GM19324 (cell line): ENCODE measurements around the gene COQ8B.
"Not testable (repeated sequence)": the region's sequence is repeated elsewhere in the genome, so short reads cannot be mapped to it uniquely, and the experiment has no call there.

Source experiments
- ATAC-seq: cut with Tn5 transposase; IDR thresholded peaks from one replicate; pipeline ENCODE4 v1.9.1; 2021; ENCODE audit warnings: mild to moderate bottlenecking, moderate library complexity; ENCODE audit not compliant: unreplicated experiment, low FRiP score

The COQ8B gene

DNA sequence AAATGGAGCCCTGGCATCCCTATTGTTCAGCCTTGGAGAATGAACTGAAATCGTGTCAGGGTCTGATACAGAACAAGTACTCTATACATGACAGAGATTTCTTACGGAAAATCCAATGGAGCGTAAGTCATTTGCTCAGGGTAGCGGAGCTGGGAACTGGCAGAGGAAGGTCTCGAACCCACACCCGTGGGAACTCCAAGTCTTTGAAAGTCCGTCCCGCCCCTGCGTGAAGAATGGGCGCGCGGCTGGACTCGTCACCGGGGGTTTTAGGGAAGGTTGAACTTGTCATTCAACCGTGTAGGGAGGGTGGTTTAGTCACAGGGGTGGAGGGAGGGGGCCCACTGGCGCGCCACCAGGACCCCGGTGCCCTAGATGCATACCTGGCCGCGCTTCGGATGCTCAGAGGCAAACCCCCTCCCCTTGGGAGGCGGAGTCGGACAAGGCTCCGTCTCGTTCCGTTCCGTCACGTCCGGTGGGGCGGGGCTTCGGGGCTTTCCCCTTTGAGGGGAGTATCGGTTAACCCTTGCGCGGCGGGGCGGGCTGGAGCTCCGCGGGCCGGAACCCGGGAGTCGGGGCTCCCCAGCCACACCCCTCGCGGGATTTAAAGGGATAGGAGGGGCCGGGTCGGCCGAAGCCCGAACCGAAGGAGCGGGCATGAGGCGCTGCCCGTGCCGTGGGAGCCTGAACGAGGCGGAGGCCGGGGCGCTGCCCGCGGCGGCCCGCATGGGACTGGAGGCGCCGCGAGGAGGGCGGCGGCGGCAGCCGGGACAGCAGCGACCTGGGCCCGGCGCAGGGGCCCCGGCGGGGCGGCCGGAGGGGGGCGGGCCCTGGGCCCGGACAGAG, at the start of gene COQ8B, which contains the start of gene ITPKC:
TSS of gene COQ8B (minus strand) at position 405 of the 843 bp plus-strand sequence. CDS start 2,254 bp downstream, outside the sequence.
TSS of gene ITPKC (plus strand) at position 631 of the 843 bp plus-strand sequence. CDS start at position 655, 24 bp downstream.
- ATAC-seq = peak; percentile 83

DNA sequence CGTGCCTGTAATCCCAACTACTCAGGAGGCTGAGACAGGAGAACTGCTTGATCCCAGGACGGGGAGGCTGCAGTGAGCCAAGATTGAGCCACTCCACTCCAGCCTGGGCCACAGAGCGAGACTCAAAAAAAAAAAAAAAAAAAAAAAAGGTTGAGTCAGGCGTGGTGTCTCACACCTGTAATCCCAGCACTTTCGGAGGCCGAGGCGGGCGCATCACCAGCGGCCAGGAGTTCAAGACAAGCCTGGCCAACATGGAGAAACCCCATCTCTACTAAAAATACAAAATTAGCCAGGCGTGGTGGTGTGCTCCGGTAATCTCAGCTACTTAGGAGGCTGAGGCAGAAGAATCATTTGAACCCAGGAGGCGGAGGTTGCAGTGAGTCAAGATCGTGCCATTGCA, 49.7 kb upstream of the COQ8B start:
- ATAC-seq = not testable (repeated sequence)

GRCh38 chr19:40763963-40764362, 47.3 kb upstream of the COQ8B start:
- ATAC-seq = no peak

GRCh38 chr19:40763526-40763925, 46.8 kb upstream of the COQ8B start:
- ATAC-seq = no peak

DNA sequence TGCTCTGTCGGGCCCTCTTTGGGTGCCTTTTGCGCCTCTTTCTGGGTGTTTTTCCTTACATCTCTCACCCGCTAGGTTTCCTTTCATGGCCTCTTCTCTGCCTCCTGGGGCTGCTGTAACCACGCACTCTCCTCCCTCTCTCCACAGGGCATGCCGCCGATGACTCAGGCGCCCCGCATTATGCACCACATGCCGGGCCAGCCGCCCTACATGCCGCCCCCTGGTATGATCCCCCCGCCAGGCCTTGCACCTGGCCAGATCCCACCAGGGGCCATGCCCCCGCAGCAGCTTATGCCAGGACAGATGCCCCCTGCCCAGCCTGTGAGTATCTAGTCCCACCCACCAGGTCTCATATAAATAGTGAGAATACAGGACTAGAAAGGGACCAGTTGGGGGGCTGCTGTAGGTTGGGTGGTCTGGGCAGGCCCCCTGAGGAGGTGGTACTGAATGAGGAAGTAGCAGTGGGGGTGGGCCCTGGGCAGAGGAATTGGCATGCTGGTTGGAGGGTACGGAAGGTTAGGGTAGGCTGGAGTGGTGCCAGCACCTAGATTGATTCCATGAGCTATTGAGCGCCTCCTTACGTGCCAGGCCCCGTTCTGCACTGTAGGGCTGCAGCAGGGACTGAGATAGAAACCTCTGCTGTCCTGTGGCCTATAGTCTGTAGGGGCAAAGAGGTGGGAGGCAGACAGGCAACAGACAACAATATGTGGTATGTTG, 46.2 kb upstream of the COQ8B start:
- ATAC-seq = no peak

- ATAC-seq = no peak
These were observed 42.7 kb upstream of the COQ8B start for GRCh38 chr19:40759352-40759751.

- no peak for ATAC-seq
These were observed 41.8 kb upstream of the COQ8B start for GRCh38 chr19:40758491-40758890.

- ATAC-seq = no peak
These were observed 39.9 kb upstream of the COQ8B start for GRCh38 chr19:40756502-40757110.

DNA sequence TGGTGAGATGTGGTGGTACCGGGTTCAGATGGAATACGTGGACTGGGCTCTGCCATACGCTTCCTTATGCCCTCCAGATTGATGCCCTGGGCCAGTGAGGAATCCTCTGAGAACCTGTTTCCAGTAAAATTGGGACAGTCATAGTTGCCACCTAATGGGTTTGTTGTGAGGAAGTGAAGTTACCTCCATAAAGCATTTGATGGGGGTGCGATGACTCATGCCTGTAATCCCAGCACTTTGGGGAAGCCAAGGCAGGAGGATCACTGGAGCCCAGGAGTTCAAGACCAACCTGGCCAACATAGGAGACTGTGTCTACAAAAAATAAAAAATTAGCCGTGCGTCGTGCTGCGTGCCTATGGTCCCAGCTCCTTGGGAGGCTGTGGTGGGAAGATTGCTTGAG, 39.1 kb upstream of the COQ8B start:
- ATAC-seq = no peak

- no peak for ATAC-seq
These were observed 38.5 kb upstream of the COQ8B start for GRCh38 chr19:40755248-40755624.

GRCh38 chr19:40754611-40755247, 38.0 kb upstream of the COQ8B start:
- ATAC-seq = no peak

- ATAC-seq = no peak
These were observed 35.6 kb upstream of the COQ8B start for GRCh38 chr19:40752257-40752781.

DNA sequence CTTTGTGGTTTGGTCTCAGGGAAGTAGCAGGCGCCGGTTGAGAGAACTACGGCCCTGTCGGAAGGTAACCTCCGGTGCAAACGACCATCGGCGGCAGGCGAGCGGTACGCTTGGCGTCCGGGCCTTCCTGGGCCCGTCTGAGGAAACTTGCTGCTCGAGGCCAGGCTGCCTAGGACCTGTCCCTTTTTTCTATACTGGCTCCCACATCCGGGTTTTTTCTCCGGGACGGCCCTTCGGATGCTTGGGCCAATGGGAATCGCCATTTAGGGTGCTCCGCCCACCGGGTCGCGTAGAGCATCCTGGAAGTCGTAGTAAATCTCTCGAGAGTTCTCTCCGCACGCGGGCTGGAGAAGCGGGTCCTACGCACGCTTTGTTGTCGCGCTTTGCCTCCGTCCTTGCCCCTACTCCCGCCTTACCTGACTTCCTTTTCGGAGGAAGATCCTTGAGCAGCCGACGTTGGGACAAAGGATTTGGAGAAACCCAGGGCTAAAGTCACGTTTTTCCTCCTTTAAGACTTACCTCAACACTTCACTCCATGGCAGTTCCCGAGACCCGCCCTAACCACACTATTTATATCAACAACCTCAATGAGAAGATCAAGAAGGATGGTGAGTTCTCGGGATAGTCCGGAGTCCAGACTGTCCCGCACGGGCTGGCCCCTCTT, 34.3 kb upstream of the COQ8B start, which contains the start of gene SNRPA:
TSS of gene SNRPA (plus strand) at position 330 of the 664 bp plus-strand sequence. CDS start at position 536, 206 bp downstream.
- peak; percentile 76 for ATAC-seq

DNA sequence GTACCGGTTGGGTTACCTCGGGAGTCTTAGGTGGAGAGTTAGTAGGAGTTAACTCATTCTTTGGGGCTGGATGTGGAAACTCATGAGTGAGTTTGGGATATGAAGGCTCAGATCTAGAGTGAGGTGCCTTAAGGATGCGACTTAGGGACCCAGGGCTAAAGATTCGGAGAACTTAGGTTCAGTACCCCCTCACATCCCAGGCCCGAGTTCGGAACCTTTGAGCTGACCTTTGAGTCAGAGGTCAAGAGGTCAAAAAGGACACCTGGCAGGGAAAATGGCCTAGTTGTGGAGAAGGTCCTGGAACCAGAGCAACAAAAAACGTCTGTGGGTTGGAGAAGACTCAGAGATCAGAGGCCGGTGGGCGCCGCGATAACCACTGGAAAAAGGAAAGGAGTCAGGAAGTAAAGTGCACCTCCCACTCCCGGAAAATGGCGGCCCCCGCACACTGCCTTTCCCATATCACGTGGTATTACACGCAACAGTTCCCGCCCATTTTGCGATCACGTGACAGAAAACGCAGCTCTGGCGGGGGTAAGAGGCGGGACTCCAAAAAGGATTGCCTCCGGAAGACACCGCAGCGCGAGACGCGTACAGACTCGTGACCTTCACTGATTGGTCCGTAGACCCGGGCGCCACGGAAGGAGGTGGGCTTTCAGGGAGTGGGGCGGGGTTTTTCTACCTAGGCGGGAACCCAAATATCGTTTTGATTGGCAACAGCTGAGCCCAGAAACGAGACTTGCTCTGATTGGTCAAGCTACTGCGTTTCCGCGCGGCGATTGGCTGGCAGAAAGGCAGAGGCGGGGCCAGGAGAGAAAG, 33.6 kb upstream of the COQ8B start, which contains the start of gene ACTMAP:
TSS of gene ACTMAP (minus strand) at position 420 of the 816 bp plus-strand sequence. CDS start 674 bp downstream, outside the sequence.
- peak; percentile 86 for ATAC-seq

- no peak for ATAC-seq
These were observed 30.9 kb upstream of the COQ8B start for GRCh38 chr19:40747536-40747935.

- ATAC-seq = no peak
These were observed 28.7 kb upstream of the COQ8B start for GRCh38 chr19:40745402-40745780.

DNA sequence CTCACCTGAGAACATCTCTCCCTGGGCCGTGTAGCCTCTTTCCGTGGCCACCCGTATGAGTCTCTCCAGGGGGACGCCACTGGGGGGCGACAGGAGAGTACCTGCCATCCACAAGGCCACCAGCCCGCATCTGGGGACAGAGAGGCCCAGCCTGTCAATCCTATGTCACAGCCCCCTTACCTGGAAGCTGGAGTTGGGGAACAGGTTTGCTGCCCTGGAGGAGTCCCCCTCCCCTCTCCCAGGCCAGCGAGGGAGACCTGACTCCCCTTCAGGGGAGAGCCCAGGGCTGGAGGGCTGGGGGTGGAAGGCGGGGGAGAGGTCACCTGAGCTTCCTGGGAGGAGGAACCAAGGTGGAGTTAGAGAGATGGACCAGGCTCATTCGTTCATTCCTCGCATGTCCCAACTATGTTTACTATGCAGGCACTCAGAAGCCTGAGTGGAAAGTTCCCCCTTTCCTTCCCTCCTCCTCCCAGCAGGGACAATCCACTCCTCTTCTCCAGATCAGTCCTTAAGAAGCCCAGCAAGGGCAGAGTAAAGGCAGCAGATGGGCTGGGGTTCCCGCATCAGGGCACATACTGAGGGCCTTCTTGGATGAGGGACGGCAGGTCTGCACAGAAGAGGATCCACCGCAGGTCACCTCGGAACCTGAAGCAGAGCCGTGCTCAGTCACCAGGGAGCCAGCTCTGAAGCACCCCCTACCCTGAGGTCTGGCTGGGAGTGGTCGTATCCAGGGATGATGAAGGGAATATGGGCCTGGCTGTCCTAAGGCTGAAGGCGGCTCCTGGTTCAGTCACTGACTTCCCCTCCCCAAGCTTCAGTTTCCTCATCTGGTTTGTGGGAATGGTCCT, 28.1 kb upstream of the COQ8B start:
- no peak for ATAC-seq

- no peak for ATAC-seq
These were observed 27.2 kb upstream of the COQ8B start for GRCh38 chr19:40743926-40744325.
